GM19025 (cell line): ENCODE measurements around the gene CEACAM16.

ENCODE experiments used
- ATAC-seq: cut with Tn5 transposase; IDR thresholded peaks from one replicate; pipeline ENCODE4 v1.9.1; 2021; ENCODE audit warnings: mild to moderate bottlenecking, low read depth, moderate library complexity; ENCODE audit not compliant: unreplicated experiment

Gene CEACAM16

DNA sequence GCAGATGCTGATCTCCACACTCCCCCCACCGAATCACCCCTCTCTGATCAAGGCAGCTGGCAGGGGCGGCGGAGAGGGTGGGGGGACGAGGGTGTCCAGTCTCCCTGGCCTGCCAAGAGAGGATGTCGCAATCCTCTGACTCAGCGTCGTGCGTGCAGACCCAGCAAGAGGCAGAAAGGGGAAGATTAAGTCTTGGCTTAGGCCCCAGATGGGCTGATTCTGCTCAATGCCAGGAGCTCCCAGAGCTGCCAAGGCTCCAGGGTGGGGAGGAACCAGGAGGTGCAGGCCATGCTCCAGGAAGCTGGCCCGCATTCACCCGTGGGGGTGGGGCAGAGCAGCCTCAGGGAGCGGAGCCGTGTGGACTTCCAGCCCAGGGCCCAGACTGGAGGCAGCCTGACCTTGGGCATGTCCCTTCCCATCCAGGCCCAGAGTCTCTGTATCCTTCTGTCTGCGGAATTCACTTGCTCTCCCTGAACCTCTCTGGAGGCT, 42.9 kb downstream of the CEACAM16 start:
- ATAC-seq, result no peak

DNA sequence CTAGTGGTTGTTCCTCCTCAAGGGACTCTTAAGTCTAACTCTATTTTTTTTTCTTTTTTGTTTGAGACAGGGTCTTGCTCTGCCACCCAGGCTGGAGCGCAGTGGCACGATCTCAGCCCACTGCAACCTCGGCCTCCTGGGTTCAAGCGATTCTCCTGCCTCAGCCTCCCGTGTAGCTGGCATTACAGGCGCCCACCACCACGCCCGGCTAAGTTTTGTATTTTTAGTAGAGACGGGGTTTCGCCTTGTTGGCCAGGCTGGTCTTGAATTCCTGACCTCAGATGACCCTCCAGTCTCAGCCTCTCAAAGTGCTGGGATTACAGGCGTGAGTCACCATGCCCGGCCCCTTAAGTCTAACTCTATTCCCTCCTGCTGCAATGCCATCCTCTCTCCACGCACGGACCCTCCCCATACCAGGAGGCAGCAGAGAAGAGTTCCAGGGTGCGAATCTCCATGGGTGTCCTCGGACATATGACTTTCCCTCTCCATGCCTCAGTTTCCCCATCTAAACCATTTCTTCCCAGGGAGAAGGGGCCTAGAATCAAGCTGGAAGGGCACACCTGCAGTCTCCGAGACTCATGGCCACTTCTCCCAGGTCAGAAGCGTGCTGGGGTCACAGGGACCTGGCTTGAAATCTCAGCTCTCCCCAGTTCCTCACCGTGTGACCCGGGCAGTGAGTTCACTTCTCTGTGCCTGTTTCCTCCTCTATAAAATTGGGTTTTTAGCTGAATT, 43.5 kb downstream of the CEACAM16 start:
- ATAC-seq, result no peak

- ATAC-seq, result no peak
These were observed 46.0 kb downstream of the CEACAM16 start for GRCh38 chr19:44744871-44745332.

- no peak for ATAC-seq
These were observed 46.4 kb downstream of the CEACAM16 start for GRCh38 chr19:44745341-44745831.

- no peak for ATAC-seq
These were observed 47.1 kb downstream of the CEACAM16 start for GRCh38 chr19:44745887-44746600.

DNA sequence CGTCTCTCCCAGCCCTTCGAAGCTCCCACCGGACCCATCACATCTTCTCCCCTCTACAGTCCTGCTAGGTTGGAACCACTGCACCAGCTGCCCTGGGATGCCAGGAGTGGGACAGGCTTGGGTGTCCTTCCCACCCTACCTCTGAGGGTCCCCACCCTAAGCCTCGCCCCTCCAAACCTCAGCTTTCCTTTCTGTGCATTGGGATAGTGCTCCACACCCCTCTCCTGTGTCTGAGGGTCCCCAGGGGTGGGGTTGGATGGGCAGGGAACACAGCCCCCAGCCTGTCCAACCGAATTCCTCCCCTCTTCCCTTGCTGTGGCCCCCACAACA, 47.6 kb downstream of the CEACAM16 start:
- no peak for ATAC-seq

DNA sequence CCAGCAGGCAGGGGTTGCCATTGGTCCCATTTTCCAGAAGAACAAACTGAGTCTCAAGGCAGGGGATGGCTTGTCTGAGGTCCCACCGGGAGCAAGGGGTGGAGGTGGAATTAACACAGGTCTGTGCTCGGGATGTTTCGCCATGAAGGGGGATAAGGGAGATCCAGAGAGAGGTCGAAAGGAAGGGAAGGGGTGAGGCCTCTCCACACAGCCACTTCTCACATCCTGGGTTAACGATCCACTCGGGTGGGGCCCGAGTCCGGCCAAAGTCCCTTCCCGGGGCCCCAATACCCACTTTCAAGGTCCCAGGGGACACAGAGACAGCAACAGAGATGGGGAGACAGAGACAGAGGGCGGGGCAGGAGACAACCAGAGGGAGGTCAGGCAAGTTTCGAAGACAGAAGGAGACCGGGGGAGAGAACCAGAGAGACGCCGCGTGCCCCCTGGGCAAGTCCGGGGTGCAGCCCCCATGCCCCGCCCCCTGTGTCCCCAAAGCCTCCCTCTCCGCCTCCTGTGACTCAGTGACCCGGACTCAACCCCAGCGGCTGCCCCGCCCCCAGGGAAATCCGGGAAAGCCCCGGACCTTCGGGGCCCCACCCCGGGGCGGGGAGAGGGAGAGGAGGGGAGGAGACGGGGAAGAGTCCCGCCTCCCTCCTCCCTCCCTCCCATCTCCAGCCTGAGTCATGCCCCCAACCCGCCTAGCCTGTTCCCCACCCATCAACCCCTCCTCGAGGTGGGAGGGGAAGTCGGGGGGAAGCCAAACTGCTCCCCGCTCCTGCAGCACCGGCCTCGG, 48.2 kb downstream of the CEACAM16 start:
- peak; percentile 35 for ATAC-seq

DNA sequence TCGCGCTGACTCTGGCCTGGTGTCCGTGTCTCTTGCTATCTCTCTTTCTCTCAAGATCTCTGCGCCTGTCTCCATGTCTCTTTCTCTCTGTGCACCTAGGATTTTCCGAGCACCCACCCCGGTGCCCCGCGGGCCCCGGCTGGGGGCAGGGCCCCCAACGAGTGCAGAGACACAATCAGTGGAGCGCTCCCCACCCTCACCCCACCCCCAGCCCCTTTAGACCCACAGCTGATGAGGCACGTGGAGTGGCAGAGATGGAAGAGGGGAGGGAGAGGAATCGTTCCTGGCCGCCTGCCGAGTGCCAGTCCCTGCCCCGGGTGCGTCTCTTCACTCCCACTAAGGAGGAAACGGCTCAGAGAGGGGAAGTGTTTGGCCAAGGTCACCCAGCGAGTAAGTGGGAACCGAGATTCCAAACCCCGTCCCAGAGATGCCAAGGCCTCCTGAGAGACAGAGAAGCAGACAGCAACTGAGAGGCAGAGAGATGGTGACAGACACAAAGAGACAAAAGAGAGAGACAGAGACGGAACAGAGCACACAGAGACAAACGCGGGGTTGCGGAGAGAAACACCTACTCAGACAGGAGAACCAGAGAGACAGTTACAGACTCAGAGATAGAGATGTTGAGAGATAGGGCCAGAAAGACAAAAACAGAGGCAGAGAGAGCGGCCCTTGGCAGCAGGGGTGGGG, 48.9 kb downstream of the CEACAM16 start:
- no peak for ATAC-seq

DNA sequence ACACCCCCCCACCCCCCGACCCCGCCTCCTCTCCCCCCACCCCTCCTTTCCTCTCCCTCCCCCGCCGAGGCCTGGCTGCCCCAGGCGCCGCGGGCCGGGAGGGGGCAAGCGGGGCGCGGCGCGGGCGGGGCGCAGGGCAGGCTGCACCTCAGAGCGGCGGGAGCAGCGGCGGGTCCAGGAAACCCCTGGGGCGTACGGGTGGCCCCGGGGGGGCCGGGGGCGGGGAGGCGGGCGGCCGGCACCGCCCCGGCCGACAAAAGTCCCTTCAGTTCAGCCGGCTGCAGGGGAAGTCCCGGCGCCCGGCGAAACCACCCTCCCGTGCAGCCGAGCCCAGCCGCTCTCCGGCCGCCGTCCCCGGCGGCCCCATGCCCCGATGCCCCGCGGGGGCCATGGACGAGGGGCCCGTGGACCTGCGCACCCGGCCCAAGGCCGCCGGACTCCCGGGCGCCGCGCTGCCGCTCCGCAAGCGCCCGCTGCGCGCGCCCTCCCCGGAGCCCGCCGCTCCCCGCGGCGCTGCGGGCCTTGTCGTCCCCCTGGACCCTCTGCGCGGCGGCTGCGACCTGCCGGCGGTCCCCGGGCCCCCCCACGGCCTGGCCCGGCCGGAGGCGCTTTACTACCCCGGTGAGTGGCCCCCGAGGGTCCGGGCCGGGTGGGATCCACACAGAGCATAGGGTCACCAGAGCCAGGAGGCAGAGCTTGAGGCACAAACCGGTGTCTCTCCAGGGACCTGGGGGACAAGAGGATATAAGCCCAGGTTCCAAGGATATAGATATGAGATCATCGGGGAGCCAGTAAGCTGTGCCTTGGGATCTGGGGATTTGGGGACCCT, 49.7 kb downstream of the CEACAM16 start, which contains the start of gene BCL3:
TSS of gene BCL3 (plus strand) at position 283 of the 829 bp plus-strand sequence. CDS start at position 366, 83 bp downstream.
- ATAC-seq, result peak; percentile 33

GRCh38 chr19:44749292-44749691, 50.3 kb downstream of the CEACAM16 start:
- ATAC-seq, result no peak

- no peak for ATAC-seq
These were observed 51.0 kb downstream of the CEACAM16 start for GRCh38 chr19:44749994-44750393.

GRCh38 chr19:44752123-44752815, 53.3 kb downstream of the CEACAM16 start:
- no peak for ATAC-seq

DNA sequence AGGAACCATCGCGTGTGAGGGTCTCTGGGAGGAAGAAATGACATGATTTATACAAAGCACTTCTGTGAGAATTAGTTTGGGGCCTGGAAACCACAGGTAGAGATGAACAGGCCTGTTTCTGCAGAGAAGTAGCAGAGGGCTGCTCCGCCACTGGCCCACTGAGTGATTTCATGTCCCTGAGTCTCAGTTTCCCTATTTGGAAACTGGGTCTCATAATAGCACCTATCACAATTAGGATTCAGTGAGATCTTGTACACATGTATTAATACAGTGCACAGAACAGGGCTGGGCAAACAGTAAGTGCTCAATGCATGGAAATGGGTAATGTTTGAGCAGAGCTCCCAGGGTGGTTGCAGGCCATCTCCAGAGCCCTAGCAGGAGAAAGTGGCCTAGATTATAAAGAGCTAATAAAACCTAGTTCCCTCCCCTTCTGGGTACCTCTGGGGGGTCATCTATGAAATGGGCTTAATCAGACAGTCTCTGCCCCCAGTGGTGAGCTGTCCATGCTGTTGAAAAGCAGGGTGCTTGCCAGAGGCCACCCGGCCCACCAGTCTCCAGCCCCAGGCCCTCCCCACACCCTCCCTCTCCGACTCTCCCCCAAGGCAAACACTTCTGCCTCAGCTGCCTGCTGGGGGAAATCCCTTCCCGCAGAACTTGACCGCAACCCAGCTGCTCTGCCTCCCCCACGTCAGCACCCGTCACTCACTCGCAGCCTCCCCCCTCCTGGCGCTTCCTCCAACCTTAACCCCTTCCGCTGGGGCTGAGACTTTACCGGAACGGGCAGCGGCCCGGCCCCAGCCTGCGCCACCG, 54.1 kb downstream of the CEACAM16 start:
- peak; percentile 65 for ATAC-seq

- no peak for ATAC-seq
These were observed 54.6 kb downstream of the CEACAM16 start for GRCh38 chr19:44753626-44753931.

GRCh38 chr19:44753932-44754749, 55.2 kb downstream of the CEACAM16 start:
- peak; percentile 40 for ATAC-seq

- ATAC-seq, result no peak
These were observed 55.8 kb downstream of the CEACAM16 start for GRCh38 chr19:44754750-44755080.

DNA sequence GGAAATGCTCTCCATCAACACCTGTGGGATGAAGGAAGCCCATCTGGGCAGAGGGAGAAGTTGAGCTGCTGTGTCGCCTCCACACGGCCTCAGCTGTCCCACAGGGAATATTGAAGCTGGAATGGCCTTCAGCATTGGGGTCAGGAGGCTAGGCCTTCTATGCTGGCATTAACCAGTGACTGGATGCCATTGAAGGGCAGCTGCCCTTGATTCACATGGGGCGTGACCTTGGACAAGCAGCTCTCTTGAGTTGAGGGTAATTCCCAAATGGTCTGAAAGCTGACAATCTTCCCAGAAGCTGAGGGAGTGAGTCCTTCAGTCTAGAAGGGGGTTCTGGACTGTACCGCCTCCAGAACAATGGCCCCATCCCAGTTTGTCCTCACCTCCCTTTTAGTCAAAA, 56.3 kb downstream of the CEACAM16 start:
- no peak for ATAC-seq
